HEK293 (cell line): ENCODE results near the gene G6PD.
A peak's percentile ranks its signal among the peaks of the same experiment; 100 is the strongest.

ENCODE experiments used
- BCL11A ChIP-seq: fragments of 450-650 bp; formaldehyde crosslinking; IDR thresholded peaks from 2 replicates; pipeline ENCODE4 v1.5.1; 2016; ENCODE audit warnings: low read depth, missing biosample characterization, missing genetic modification characterization
- FEZF1 ChIP-seq: fragments of 450-650 bp; formaldehyde crosslinking; IDR thresholded peaks from 2 replicates; pipeline ENCODE4 v1.5.1; 2016; ENCODE audit warnings: missing biosample characterization, missing genetic modification characterization
- GFI1B ChIP-seq: fragments of 450-650 bp; formaldehyde crosslinking; IDR thresholded peaks from 2 replicates; pipeline ENCODE4 v1.5.1; 2016; ENCODE audit warnings: missing biosample characterization, missing genetic modification characterization
- GLIS1 ChIP-seq: fragments of 450-650 bp; formaldehyde crosslinking; IDR thresholded peaks from 2 replicates; pipeline ENCODE4 v1.5.1; 2016; ENCODE audit warnings: missing biosample characterization, missing genetic modification characterization
- GLIS2 ChIP-seq: fragments of 450-650 bp; formaldehyde crosslinking; IDR thresholded peaks from 2 replicates; pipeline ENCODE4 v1.5.1; 2016; ENCODE audit warnings: missing biosample characterization, missing genetic modification characterization
- INSM2 ChIP-seq: fragments of 450-650 bp; formaldehyde crosslinking; IDR thresholded peaks from 2 replicates; pipeline ENCODE4 v1.5.1; 2016; ENCODE audit warnings: missing biosample characterization, missing genetic modification characterization
- KLF8 ChIP-seq: fragments of 450-650 bp; formaldehyde crosslinking; IDR thresholded peaks from 2 replicates; pipeline ENCODE4 v1.5.1; 2016; ENCODE audit warnings: missing biosample characterization, missing genetic modification characterization
- OSR2 ChIP-seq: fragments of 450-650 bp; formaldehyde crosslinking; IDR thresholded peaks from 2 replicates; pipeline ENCODE4 v1.5.1; 2016; ENCODE audit warnings: missing biosample characterization, missing genetic modification characterization
- PRDM2 ChIP-seq: fragments of 450-650 bp; formaldehyde crosslinking; IDR thresholded peaks from 2 replicates; pipeline ENCODE4 v1.5.1; 2016; ENCODE audit warnings: missing biosample characterization, missing genetic modification characterization, borderline replicate concordance
- RBAK ChIP-seq: fragments of 450-650 bp; formaldehyde crosslinking; IDR thresholded peaks from 2 replicates; pipeline ENCODE4 v1.5.1; 2016; ENCODE audit warnings: missing biosample characterization, missing genetic modification characterization
- SP2 ChIP-seq: fragments of 450-650 bp; formaldehyde crosslinking; IDR thresholded peaks from 2 replicates; pipeline ENCODE4 v1.5.1; 2016; ENCODE audit warnings: missing biosample characterization, missing genetic modification characterization
- ZBTB44 ChIP-seq: fragments of 450-650 bp; IDR thresholded peaks from 2 replicates; pipeline ENCODE4 v1.5.1; 2018; ENCODE audit warnings: missing biosample characterization, mild to moderate bottlenecking, missing genetic modification characterization
- ZBTB8A ChIP-seq: fragments of 450-650 bp; formaldehyde crosslinking; IDR thresholded peaks from 2 replicates; pipeline ENCODE4 v1.5.1; 2016; ENCODE audit warnings: missing biosample characterization, missing genetic modification characterization
- ZFP3 ChIP-seq: fragments of 450-650 bp; formaldehyde crosslinking; IDR thresholded peaks from 2 replicates; pipeline ENCODE4 v1.5.1; 2016; ENCODE audit warnings: low read depth, missing biosample characterization, missing genetic modification characterization
- ZFP37 ChIP-seq: fragments of 450-650 bp; formaldehyde crosslinking; IDR thresholded peaks from 2 replicates; pipeline ENCODE4 v1.5.1; 2016; ENCODE audit warnings: missing biosample characterization, missing genetic modification characterization
- ZNF155 ChIP-seq: fragments of 450-650 bp; formaldehyde crosslinking; IDR thresholded peaks from 2 replicates; pipeline ENCODE4 v1.5.1; 2016; ENCODE audit warnings: missing biosample characterization, missing genetic modification characterization
- ZNF157 ChIP-seq: fragments of 450-650 bp; formaldehyde crosslinking; IDR thresholded peaks from 2 replicates; pipeline ENCODE4 v1.5.1; 2016; ENCODE audit warnings: missing biosample characterization, missing genetic modification characterization
- ZNF184 ChIP-seq: fragments of 450-650 bp; IDR thresholded peaks from 2 replicates; pipeline ENCODE4 v1.5.1; 2018; ENCODE audit warnings: missing biosample characterization, mild to moderate bottlenecking, missing genetic modification characterization
- ZNF266 ChIP-seq: fragments of 450-650 bp; formaldehyde crosslinking; IDR thresholded peaks from 2 replicates; pipeline ENCODE4 v1.5.1; 2016; ENCODE audit warnings: missing biosample characterization, missing genetic modification characterization, low read depth
- ZNF354C ChIP-seq: fragments of 450-650 bp; formaldehyde crosslinking; IDR thresholded peaks from 2 replicates; pipeline ENCODE4 v1.5.1; 2016; ENCODE audit warnings: missing biosample characterization, missing genetic modification characterization, low read depth, borderline replicate concordance
- ZNF362 ChIP-seq: fragments of 450-650 bp; formaldehyde crosslinking; IDR thresholded peaks from 2 replicates; pipeline ENCODE4 v1.5.1; 2016; ENCODE audit warnings: missing biosample characterization, missing genetic modification characterization
- ZNF433 ChIP-seq: fragments of 450-650 bp; formaldehyde crosslinking; IDR thresholded peaks from 2 replicates; pipeline ENCODE4 v1.5.1; 2016; ENCODE audit warnings: missing biosample characterization, missing genetic modification characterization, low read depth
- ZNF513 ChIP-seq: fragments of 450-650 bp; IDR thresholded peaks from 2 replicates; pipeline ENCODE4 v1.5.1; 2018; ENCODE audit warnings: missing biosample characterization, missing genetic modification characterization
- ZNF521 ChIP-seq: fragments of 450-650 bp; formaldehyde crosslinking; IDR thresholded peaks from 2 replicates; pipeline ENCODE4 v1.5.1; 2017; ENCODE audit warnings: missing biosample characterization, mild to moderate bottlenecking, missing genetic modification characterization
- ZNF600 ChIP-seq: fragments of 450-650 bp; formaldehyde crosslinking; IDR thresholded peaks from 2 replicates; pipeline ENCODE4 v1.5.1; 2016; ENCODE audit warnings: missing biosample characterization, missing genetic modification characterization
- ZNF660 ChIP-seq: fragments of 450-650 bp; IDR thresholded peaks from 2 replicates; pipeline ENCODE4 v1.5.1; 2018; ENCODE audit warnings: missing biosample characterization, mild to moderate bottlenecking, missing genetic modification characterization
- ZNF76 ChIP-seq: fragments of 450-650 bp; formaldehyde crosslinking; IDR thresholded peaks from 2 replicates; pipeline ENCODE4; 2016; ENCODE audit warnings: low read depth, missing biosample characterization, missing genetic modification characterization, borderline replicate concordance
- ZNF768 ChIP-seq: fragments of 450-650 bp; formaldehyde crosslinking; IDR thresholded peaks from 2 replicates; pipeline ENCODE4 v1.5.1; 2018; ENCODE audit warnings: missing biosample characterization, mild to moderate bottlenecking, missing genetic modification characterization
- ZNF791 ChIP-seq: fragments of 450-650 bp; formaldehyde crosslinking; IDR thresholded peaks from 2 replicates; pipeline ENCODE4 v1.5.1; 2016; ENCODE audit warnings: missing biosample characterization, missing genetic modification characterization

Gene G6PD

GRCh38 chrX:154541896-154542722 is 4.5 kb downstream of the G6PD start (continued):
- TF ChIP-seq ZBTB44, result no peak
- TF ChIP-seq GLIS1 (tag by site-specific recombination), result peak; percentile 58
- TF ChIP-seq ZNF433 (tag by site-specific recombination), result no peak
- TF ChIP-seq FEZF1 (tag by site-specific recombination), result no peak
- no peak for TF ChIP-seq GFI1B (tag by site-specific recombination)
- TF ChIP-seq ZNF791 (tag by site-specific recombination), result no peak
- no peak for TF ChIP-seq ZNF76 (tag by site-specific recombination)
- TF ChIP-seq ZNF521 (tag by site-specific recombination), result no peak
- peak; percentile 83 for TF ChIP-seq ZNF660 (tag by site-specific recombination)
- TF ChIP-seq KLF8 (tag by site-specific recombination), result no peak
- no peak for TF ChIP-seq PRDM2
- no peak for TF ChIP-seq ZNF155 (tag by site-specific recombination)
- no peak for TF ChIP-seq ZNF184 (tag by site-specific recombination)
- 0 out of 2 replicates have a peak, but pooled peaks have one; percentile 21 for TF ChIP-seq BCL11A (tag by site-specific recombination)
- TF ChIP-seq ZNF354C, result no peak
- no peak for TF ChIP-seq RBAK
- TF ChIP-seq SP2, result 0 out of 2 replicates have a peak, but pooled peaks have one; percentile 23
- TF ChIP-seq ZBTB8A (tag by site-specific recombination), result peak; percentile 67
- TF ChIP-seq INSM2 (tag by site-specific recombination), result no peak
- TF ChIP-seq OSR2 (tag by site-specific recombination), result no peak
- TF ChIP-seq ZNF157, result no peak
- no peak for TF ChIP-seq ZFP3 (tag by site-specific recombination)
- no peak for TF ChIP-seq ZNF266 (tag by site-specific recombination)
- TF ChIP-seq ZNF513 (tag by site-specific recombination), result no peak
- no peak for TF ChIP-seq ZNF768 (tag by site-specific recombination)
- no peak for TF ChIP-seq ZFP37 (tag by site-specific recombination)
- peak; percentile 75 for TF ChIP-seq GLIS2 (tag by site-specific recombination)
- no peak for TF ChIP-seq ZNF362
- no peak for TF ChIP-seq ZNF600 (tag by site-specific recombination)
